OCI-LY1 (cell line): Measurements from ENCODE around the gene ZFYVE1.
"Not testable (repeated sequence)": the region's sequence is repeated elsewhere in the genome, so short reads cannot be mapped to it uniquely, and the experiment has no call there.

Source experiments
- H2AFZ ChIP-seq: fragments of 200-600 bp; sonication (generic), shearing (Covaris generic); 2 replicates; pipeline ENCODE4 v1.6.0; 2014; ENCODE audit warnings: antibody characterized with exemption, mild to moderate bottlenecking, low read length
- H3F3A ChIP-seq: fragments of 200-600 bp; sonication (generic), shearing (Covaris generic); 2 replicates; pipeline ENCODE4 v1.6.0; 2014; ENCODE audit warnings: mild to moderate bottlenecking, antibody characterized with exemption, low read length, moderate library complexity; ENCODE audit not compliant: insufficient read depth
- H3K27ac ChIP-seq: fragments of 200-600 bp; sonication (generic); 2 replicates; pipeline ENCODE4 v1.5.1; 2014; ENCODE audit warnings: low read length, mixed run types, mild to moderate bottlenecking, low read depth; ENCODE audit not compliant: poor library complexity, severe bottlenecking
- H3K27me3 ChIP-seq: fragments of 200-600 bp; sonication (generic); 2 replicates; pipeline ENCODE4 v1.6.0; 2014; ENCODE audit warnings: antibody characterized with exemption, mild to moderate bottlenecking, low read length, moderate library complexity; ENCODE audit not compliant: insufficient read depth
- H3K36me3 ChIP-seq: fragments of 200-600 bp; sonication (generic); 2 replicates; pipeline ENCODE4 v1.6.1; 2014; ENCODE audit warnings: mild to moderate bottlenecking, antibody characterized with exemption, low read length, moderate library complexity, mixed read lengths; ENCODE audit not compliant: insufficient read depth
- H3K4me1 ChIP-seq: fragments of 200-600 bp; sonication (generic); 2 replicates; pipeline ENCODE4 v1.5.1; 2014; ENCODE audit warnings: mild to moderate bottlenecking, low read length, moderate library complexity; ENCODE audit not compliant: insufficient read depth, severe bottlenecking
- H3K4me2 ChIP-seq: fragments of 200-600 bp; sonication (generic), shearing (Covaris generic); 2 replicates; pipeline ENCODE4 v1.6.1; 2014; ENCODE audit warnings: low read length
- H3K4me3 ChIP-seq: fragments of 200-600 bp; sonication (generic); 2 replicates; pipeline ENCODE4 v1.5.1; 2014; ENCODE audit warnings: low read length, low read depth, mild to moderate bottlenecking, mixed read lengths; ENCODE audit not compliant: poor library complexity, severe bottlenecking
- H3K79me2 ChIP-seq: fragments of 200-600 bp; shearing (Covaris generic); 2 replicates; pipeline ENCODE4 v1.6.1; 2016; ENCODE audit warnings: mixed run types, low read length, mixed read lengths; ENCODE audit not compliant: insufficient read depth
- H3K9ac ChIP-seq: fragments of 200-600 bp; sonication (generic), shearing (Covaris generic); 2 replicates; pipeline ENCODE4 v1.6.1; 2014; ENCODE audit warnings: mild to moderate bottlenecking, low read length, mixed read lengths
- H3K9me2 ChIP-seq: fragments of 200-600 bp; sonication (generic), shearing (Covaris generic); 2 replicates; pipeline ENCODE4 v1.6.1; 2014; ENCODE audit warnings: low read depth, mild to moderate bottlenecking, low read length, mixed read lengths
- H3K9me3 ChIP-seq: fragments of 200-600 bp; shearing (Covaris generic); 2 replicates; pipeline ENCODE4 v1.6.1; 2014; ENCODE audit warnings: low read length, mixed read lengths
- H4K20me1 ChIP-seq: fragments of 200-600 bp; sonication (generic), shearing (Covaris generic); 2 replicates; pipeline ENCODE4 v1.6.0; 2016; ENCODE audit warnings: mild to moderate bottlenecking, low read length; ENCODE audit not compliant: insufficient read depth
- EZH2 ChIP-seq: fragments of 200-600 bp; sonication (generic), shearing (Covaris generic); IDR thresholded peaks from 2 replicates; pipeline ENCODE4 v1.8.0; 2017; ENCODE audit warnings: borderline replicate concordance, mixed run types, mild to moderate bottlenecking, antibody characterized with exemption, low read length, moderate library complexity, mixed read lengths
- TF ChIP-seq, protein P1 (sequence below): fragments of 200-600 bp; sonication (generic), shearing (Covaris generic); IDR thresholded peaks from 2 replicates; pipeline ENCODE4 v1.5.1; 2017; ENCODE audit warnings: mild to moderate bottlenecking, antibody characterized with exemption, low read length, moderate library complexity, mixed read lengths

ZFYVE1 gene

DNA sequence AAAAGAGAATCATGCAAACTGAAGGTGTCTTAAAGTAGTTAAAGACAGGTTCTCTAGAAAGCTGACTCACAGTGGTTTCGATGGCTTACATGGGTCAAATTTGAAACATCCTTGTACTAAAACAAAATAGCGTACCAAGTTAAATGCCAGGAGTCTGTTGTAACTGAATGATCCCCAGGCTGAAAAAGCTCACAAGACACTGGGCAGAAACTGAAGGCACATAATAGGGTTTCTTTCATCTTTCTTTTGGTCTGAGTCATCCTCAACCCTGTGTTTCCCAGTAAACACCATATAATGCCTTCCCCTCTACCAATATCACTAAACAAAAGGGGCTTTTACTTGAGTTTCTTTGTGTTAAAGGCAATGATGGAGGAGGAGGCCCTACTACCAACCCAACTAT lies 12.8 kb downstream of the ZFYVE1 start:
- H3K79me2 ChIP-seq = no peaks in the 10 kb centered on the region
- peaks cover 27% of the 10 kb centered on the region for H3K36me3 ChIP-seq
- no peaks in the 10 kb centered on the region for H3K27me3 ChIP-seq
- no peak overlapping the region for H3K9ac ChIP-seq
- H4K20me1 ChIP-seq = no peaks in the 10 kb centered on the region
- no peak overlapping the region for H2AFZ ChIP-seq
- H3F3A ChIP-seq = no peaks in the 10 kb centered on the region
- no peak for TF ChIP-seq EZH2
- TF ChIP-seq, protein P1, sequence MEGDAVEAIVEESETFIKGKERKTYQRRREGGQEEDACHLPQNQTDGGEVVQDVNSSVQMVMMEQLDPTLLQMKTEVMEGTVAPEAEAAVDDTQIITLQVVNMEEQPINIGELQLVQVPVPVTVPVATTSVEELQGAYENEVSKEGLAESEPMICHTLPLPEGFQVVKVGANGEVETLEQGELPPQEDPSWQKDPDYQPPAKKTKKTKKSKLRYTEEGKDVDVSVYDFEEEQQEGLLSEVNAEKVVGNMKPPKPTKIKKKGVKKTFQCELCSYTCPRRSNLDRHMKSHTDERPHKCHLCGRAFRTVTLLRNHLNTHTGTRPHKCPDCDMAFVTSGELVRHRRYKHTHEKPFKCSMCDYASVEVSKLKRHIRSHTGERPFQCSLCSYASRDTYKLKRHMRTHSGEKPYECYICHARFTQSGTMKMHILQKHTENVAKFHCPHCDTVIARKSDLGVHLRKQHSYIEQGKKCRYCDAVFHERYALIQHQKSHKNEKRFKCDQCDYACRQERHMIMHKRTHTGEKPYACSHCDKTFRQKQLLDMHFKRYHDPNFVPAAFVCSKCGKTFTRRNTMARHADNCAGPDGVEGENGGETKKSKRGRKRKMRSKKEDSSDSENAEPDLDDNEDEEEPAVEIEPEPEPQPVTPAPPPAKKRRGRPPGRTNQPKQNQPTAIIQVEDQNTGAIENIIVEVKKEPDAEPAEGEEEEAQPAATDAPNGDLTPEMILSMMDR = no peak
- no peaks in the 10 kb centered on the region for H3K9me2 ChIP-seq
- H3K4me2 ChIP-seq = no peak overlapping the region
- H3K4me1 ChIP-seq = no peaks in the 10 kb centered on the region
- H3K27ac ChIP-seq = no peak overlapping the region
- no peaks in the 10 kb centered on the region for H3K9me3 ChIP-seq
- no peak overlapping the region for H3K4me3 ChIP-seq

- not testable (repeated sequence) for H3K4me1 ChIP-seq, H3K9ac ChIP-seq, H3K4me3 ChIP-seq, H4K20me1 ChIP-seq, H3K27ac ChIP-seq, H3K79me2 ChIP-seq, H3K9me2 ChIP-seq, H3F3A ChIP-seq, H3K4me2 ChIP-seq, H2AFZ ChIP-seq, H3K27me3 ChIP-seq, H3K9me3 ChIP-seq
- H3K36me3 ChIP-seq = peaks cover 30% of the 10 kb centered on the region
Measured at GRCh38 chr14:73011189-73011588, 15.7 kb downstream of the ZFYVE1 start.

GRCh38 chr14:73008501-73008900 lies 18.4 kb downstream of the ZFYVE1 start:
- H3K4me1 ChIP-seq = no peaks in the 10 kb centered on the region
- no peak overlapping the region for H2AFZ ChIP-seq
- peaks cover 34% of the 10 kb centered on the region for H3K36me3 ChIP-seq
- H3K79me2 ChIP-seq = no peaks in the 10 kb centered on the region
- H3K4me2 ChIP-seq = no peak overlapping the region
- no peak overlapping the region for H3K27ac ChIP-seq
- no peaks in the 10 kb centered on the region for H3K9me2 ChIP-seq
- H3F3A ChIP-seq = no peaks in the 10 kb centered on the region
- no peak overlapping the region for H3K9ac ChIP-seq
- no peaks in the 10 kb centered on the region for H3K27me3 ChIP-seq
- no peaks in the 10 kb centered on the region for H3K9me3 ChIP-seq
- H4K20me1 ChIP-seq = no peaks in the 10 kb centered on the region
- H3K4me3 ChIP-seq = no peak overlapping the region
- TF ChIP-seq EZH2 = no peak
- TF ChIP-seq, protein P1 = no peak

DNA sequence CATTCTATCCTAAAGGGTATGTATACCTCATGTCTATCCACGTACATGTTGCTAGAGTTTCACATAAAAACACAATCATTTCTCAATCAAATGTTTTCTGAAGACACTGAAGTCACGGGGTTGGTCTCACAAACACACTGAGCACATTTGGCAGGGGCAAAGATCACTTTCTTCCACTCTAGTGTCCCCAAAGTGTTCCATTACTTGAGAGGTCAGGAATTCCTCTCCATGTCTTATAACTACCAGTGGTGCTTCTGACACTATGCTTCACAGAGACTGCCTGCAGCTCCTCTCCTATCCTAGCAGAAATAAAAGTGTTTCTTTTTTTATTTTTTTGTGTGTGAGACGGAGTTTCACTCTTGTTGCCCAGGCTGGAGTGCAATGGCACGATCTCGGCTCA lies 19.1 kb downstream of the ZFYVE1 start:
- Histone ChIP-seq H3K9me3 (no peaks in the 10 kb centered on the region), H3K27ac (no peak overlapping the region), H3K9ac (no peak overlapping the region), H2AFZ (no peak overlapping the region), H3K4me3 (no peak overlapping the region), H3K4me1 (no peaks in the 10 kb centered on the region), H3K9me2 (no peaks in the 10 kb centered on the region), H3F3A (no peaks in the 10 kb centered on the region), H3K36me3 (peaks cover 31% of the 10 kb centered on the region), H3K79me2 (no peaks in the 10 kb centered on the region), H4K20me1 (no peaks in the 10 kb centered on the region), H3K27me3 (no peaks in the 10 kb centered on the region), H3K4me2 (no peak overlapping the region)
- TF ChIP-seq EZH2 = no peak
- TF ChIP-seq, protein P1 = no peak

DNA sequence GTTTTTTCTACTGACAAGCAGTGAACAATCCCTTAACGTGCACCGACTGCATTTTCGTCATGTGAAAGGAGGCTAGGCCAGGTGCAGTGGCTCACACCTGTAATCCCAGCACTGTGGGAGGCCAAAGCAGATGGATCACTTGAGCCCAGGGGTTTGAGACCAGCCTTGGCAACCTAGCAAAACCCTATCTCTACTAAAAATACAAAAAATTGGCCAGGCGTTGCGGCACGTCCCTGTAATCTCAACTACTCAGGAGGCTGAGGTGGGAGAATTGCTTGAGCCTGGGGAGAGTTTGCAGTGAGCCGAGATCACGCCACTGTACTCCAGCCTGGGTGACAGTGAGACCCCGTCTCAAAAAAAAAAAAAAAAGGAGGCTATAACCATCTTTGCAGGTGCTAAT lies 22.3 kb downstream of the ZFYVE1 start:
- not testable (repeated sequence) for H3K4me2 ChIP-seq, H2AFZ ChIP-seq, H3K79me2 ChIP-seq, H3K27ac ChIP-seq, H3K27me3 ChIP-seq, H4K20me1 ChIP-seq, H3K4me3 ChIP-seq, H3K9me2 ChIP-seq, H3K4me1 ChIP-seq, H3K9me3 ChIP-seq, H3F3A ChIP-seq, H3K9ac ChIP-seq
- peaks cover 24% of the 10 kb centered on the region for H3K36me3 ChIP-seq
